Activated T-helper 9 cell treated with anti-CD3 and anti-CD28 coated beads, Interleukin-2, amount 50 U/mL, for 16 hours (primary cell): Measurements from ENCODE around the gene ZMYM2.
"Not testable (repeated sequence)": the region's sequence is repeated elsewhere in the genome, so short reads cannot be mapped to it uniquely, and the experiment has no call there.

Source experiments
- DNase-seq: peaks from one replicate; pipeline ENCODE4 v3.0.0-alpha.2; 2020; ENCODE audit warnings: low read depth

ZMYM2 gene

DNA sequence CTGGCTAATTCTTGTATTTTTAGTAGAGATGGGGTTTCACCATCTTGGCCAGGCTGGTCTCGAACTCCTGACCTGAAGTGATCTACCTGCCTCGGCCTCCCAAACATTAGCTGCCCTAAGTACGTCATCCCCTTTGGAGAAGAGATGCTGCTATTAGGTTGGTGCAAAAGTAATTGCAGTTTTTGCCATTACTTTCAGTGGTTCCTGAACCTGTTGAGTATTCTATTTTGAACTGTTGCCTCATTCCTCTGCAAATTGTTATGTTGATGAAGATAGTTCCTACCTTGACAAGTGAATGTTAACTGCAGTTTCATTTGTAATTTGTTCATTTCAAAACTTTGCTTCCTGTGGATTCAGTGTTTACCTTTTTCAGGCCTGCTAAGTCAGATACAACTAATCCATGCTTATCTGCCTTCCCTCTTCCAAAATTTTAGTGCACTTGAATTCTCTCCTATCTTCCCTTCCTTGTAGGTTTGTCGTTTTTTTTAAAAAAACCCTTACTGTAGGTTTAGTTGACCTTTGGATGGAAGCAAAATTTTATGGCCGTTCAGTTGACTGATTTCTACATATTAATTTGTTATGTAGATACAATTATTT, 24.0 kb downstream of the ZMYM2 start:
- DNase-seq = no peak

DNA sequence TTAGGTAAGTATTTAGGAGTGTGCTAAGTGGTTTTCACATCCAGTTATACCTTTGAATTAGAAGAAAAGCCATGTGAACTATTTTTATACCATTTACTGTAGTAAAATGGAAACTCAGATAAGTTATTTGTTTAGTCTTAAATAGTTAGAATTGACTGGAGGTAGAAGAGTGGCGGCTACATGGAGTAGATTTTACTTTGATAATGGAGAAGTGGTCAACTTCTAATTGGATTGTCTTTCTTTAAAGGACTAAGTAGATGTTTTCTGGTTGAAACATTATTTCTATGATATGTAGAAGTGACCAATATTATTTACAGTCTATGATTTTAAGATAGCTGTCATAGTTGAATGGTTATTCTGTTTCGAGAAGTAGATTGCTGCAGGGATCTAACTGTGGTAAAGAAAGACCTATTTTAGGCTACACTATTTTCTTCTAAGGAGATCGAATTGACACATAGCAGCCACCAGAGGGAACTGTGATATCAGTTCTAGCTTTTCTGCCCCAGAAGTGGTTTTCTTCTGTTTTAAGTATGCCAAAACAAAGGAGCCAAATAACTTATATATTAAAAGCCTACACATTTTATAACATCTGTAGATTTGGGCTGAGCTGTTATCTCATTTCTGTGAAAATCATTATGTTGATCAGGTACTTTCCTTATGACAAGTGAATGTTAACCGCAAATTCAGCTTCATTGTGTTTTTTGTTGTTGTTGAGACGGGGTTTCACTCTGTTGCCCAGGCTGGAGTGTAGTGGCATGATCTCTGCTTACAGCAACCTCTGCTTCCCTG, 26.1 kb downstream of the ZMYM2 start:
- DNase-seq = no peak

DNA sequence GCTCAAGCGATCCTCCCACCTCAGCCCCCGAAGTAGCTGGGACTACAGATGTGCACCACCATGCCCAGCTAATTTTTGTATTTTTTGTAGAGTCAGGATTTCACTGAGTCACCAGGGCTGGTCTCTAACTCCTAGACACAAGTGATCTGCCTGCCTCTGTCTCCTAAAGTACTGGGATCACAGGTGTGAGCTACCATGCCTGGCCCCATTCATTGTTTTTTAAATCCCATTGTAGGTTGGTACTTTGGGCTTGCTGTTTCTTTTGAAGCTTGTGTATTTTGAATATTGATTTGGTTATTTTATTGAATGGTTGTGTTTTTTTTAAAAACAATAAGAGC, 26.7 kb downstream of the ZMYM2 start:
- no peak for DNase-seq

DNA sequence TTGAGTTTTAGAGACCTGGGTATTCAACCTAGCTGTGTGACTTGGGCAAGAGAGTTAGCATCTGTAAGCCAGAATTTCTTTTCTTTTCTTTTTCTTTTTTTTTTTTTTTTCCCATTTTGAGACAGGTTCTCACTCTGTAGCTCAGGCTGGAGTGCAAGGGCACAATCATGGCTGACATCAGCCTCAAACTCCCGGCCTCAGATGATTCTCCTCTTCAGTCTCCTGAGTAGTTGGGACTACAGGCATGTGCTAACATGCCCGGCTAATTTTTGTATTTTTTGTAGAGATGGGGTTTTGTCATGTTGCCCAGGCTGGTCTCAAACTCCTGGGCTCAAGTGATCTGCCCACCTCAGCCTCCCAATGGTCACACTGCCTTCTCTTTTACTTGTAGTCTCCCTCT, 33.0 kb downstream of the ZMYM2 start:
- DNase-seq = no peak

GRCh38 chr13:19993024-19993423, 34.5 kb downstream of the ZMYM2 start:
- DNase-seq = no peak

DNA sequence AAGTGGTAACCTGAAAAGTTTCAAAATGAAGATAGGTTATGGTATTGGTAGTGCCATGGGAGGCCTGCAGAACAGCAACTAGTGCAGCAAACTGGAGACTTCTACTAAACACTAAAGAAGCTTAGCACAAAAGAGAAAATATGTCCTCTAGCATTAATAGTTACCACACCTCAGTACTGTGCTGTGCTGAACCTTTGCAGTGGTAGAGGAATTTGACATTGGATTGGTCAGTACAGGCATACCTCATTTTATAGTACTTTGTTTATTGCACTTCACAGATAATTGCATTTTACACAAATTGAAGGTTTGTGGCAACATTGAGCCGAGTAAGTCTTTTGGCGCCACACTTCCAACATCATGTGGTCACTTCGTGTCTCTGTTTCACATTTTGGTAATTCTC, 40.4 kb downstream of the ZMYM2 start:
- no peak for DNase-seq

- no peak for DNase-seq
Measured at GRCh38 chr13:20000062-20000552, 41.6 kb downstream of the ZMYM2 start.

DNA sequence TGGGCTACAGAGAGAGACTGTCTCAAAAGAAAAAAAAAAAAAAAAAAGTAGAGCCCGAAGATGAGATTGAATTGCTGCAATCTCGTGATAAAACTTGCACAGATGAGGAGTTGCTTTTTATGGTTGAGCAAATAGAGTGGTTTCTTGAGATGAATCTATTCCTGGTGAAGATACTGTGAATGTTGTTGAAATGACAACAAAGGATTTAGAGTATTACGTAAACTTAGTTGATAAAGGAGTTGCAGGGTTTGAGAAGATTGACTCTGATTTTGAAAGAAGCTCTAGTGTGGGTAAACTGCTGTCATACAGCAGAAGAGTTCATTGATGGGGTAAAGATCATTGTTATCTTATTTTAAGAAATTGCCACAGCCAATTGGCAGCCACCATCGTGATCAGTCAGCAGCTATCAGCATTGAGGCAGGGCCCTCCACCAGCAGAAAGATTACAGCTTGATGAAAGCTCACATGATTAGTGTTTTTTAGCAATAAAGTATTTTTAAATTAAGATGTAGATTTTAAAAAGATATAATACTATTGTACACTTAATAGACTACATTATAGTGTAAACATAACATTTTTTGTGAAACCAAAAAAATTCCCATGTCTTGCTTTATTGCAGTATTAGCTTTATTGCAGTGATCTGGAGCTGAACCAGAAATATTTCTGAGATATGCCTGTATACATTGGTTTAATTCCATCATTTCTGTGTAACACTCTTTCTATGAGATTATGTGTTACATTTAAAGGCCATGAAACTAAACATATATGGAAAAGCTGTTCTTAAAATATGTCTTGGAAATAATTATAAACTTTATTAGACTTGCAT, 43.1 kb downstream of the ZMYM2 start:
- no peak for DNase-seq

DNA sequence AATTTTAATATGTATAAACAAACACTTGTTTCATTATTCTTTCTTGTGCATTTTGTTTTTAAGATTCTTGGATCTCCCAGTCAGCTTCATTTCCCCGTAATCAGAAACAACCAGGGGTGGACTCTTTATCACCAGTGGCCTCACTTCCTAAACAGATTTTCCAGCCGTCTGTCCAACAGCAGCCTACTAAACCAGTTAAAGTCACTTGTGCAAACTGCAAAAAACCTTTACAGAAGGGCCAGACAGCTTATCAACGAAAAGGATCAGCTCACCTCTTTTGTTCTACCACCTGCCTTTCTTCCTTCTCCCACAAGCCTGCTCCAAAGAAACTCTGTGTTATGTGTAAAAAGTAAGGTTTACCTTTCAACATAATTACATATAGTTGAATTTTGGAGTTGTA, 44.3 kb downstream of the ZMYM2 start:
- DNase-seq = no peak

- DNase-seq = no peak
Measured at GRCh38 chr13:20006206-20006605, 47.7 kb downstream of the ZMYM2 start.

GRCh38 chr13:20015763-20016162, 57.2 kb downstream of the ZMYM2 start:
- no peak for DNase-seq

GRCh38 chr13:20016649-20017364, 58.3 kb downstream of the ZMYM2 start:
- no peak for DNase-seq

DNA sequence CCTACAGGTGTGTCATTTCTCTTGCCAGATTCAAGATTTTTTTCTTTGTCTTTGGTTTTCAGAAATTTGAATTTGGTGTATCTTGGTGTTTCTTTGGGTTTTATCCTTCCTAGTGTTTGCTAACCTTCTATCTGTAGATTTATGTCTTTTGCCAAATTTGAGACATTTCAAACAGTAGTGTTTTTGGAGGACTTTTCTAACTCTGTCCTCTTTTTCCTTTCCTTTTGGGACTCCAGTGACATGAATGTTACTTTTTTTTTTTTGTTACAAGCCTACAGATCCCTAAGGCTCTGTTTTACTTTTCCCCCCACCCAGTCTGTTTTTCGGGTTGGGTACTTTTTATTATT, 58.8 kb downstream of the ZMYM2 start:
- no peak for DNase-seq

DNA sequence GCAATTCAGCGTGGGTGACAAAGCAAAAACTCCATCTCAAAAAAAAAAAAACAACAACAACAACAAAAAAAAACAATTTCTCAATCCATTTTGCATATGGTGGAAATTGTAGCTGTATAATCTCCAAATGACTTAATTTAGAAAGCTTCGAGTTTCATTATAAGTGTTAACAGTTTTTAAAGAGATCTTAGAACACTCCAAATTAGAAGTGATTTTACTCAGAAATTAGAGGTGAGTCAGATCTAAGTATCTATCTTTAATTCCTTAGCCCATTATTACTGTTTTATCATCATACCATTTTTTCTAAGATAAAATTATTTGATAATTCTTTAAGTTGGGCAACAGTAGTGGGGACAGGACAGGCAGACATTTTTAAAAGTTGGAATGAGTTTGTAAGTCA, 60.5 kb downstream of the ZMYM2 start:
- no peak for DNase-seq

DNA sequence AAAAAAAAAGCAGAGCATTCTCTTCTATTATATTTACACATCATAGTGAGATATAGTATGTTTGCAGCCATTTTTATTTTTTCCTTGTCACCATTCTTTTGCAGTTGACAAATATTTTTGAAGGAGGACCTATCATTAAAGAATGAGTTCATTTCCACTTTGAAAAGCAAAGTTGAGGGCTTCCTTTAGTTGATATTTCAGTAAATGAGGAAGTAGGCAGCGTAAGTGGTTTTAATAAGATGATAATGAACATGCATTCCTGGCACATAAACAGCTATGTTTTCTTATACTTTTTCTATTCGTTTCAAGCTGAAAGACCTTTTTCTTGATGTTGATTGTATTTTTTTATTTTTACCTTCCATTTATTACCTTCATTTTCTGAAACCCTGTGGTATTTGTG, 66.2 kb downstream of the ZMYM2 start:
- DNase-seq = no peak

- DNase-seq = no peak
Measured at GRCh38 chr13:20028953-20029352, 70.4 kb downstream of the ZMYM2 start.

- DNase-seq = no peak
Measured at GRCh38 chr13:20033486-20033885, 75.0 kb downstream of the ZMYM2 start.

GRCh38 chr13:20035130-20035529, 76.6 kb downstream of the ZMYM2 start:
- no peak for DNase-seq

- no peak for DNase-seq
Measured at GRCh38 chr13:20037908-20038307, 79.4 kb downstream of the ZMYM2 start.

DNA sequence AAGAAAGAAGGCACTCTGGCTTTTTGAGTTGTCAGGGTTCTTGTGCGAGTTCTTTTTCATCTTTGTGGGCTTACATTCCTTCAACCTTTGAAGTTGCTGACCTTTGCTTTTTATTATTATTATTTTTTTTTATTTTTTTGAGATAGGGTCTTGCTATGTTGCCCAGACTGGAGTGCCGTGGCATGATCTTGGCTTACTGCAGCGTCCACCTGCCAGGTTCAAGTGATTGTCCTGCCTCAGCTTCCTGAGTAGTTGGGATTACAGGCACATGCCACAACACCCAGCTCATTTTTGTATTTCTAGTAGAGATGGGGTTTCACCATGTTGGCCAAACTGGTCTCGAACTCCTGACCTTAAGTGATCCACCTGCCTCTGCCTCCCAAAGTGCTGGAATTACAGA, 84.1 kb downstream of the ZMYM2 start:
- DNase-seq = not testable (repeated sequence)

- no peak for DNase-seq
Measured at GRCh38 chr13:20043207-20043925, 84.8 kb downstream of the ZMYM2 start.

DNA sequence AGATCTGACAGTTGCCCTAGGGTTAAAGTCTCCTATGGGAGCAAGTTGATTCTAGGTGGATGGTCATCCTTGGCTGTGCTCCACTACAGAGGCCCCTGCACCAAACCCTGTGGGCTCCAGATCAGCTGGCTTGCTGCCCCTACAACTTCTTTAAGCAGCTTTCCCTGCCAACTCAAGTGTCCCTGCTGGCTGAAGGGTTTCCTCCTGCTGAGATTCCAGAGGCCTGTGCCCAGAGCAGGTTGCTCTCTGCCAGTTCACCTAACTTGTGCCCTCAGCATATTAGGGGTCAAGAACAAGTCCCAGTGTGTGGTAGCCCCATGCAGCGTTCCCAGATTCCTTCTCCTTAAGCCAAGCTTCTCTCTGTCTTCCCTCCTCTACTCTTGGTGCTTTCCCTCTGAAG, 85.6 kb downstream of the ZMYM2 start:
- no peak for DNase-seq
